GM19452 (cell line): ENCODE measurements around the gene TRPT1.

Experiments
- ATAC-seq: cut with Tn5 transposase; IDR thresholded peaks from one replicate; pipeline ENCODE4 v1.9.1; 2021; ENCODE audit not compliant: unreplicated experiment

Gene TRPT1

GRCh38 chr11:64230985-64231365 lies 5.0 kb upstream of the TRPT1 start:
- ATAC-seq = no peak

- peak; percentile 55 for ATAC-seq
These were observed 4.4 kb upstream of the TRPT1 start, which contains the start of gene DNAJC4 for GRCh38 chr11:64230171-64230984. Gene DNAJC4, plus strand, starts transcription at chr11:64230548. Its CDS starts 307 bp downstream, at chr11:64230855.

GRCh38 chr11:64229744-64230170 lies 3.8 kb upstream of the TRPT1 start:
- no peak for ATAC-seq

DNA sequence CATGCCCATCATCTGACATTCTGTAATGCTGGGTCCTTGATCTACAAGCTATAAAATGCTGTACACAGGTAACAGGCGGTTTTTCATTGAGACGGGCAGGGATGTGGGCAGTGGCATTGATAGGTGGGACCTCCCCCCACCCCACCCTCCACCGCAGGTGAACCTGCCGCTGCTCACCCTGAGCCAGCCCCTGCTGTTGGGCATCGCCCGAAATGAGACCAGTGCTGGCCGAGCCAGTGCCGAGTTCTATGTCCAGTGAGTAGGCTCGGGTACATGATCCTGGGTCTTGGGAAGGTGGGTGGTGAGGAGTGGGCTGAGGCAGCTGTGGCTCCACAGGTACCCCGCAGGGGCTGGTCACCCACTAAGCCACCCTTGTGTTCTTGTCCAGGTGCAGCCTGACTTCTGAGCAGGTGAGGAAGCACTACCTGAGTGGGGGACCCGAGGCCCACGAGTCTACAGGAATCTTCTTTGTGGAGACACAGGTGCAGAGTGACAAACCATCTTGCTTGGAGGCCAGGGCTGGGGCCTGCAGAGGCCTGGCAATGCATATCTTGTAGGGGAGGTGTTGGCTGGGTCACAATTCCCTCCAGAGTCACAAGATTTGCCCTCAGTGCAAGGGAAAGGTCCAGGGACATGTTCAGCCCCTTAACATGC lies 3.2 kb upstream of the TRPT1 start:
- no peak for ATAC-seq

- no peak for ATAC-seq
These were observed 1.5 kb upstream of the TRPT1 start for GRCh38 chr11:64227405-64227956.

- ATAC-seq = no peak
These were observed 593 bp upstream of the TRPT1 start for GRCh38 chr11:64226507-64227051.

GRCh38 chr11:64224891-64225607 lies 937 bp downstream of the TRPT1 start:
- ATAC-seq = no peak

GRCh38 chr11:64224151-64224890 lies 1.7 kb downstream of the TRPT1 start:
- no peak for ATAC-seq

- ATAC-seq = no peak
These were observed 2.9 kb downstream of the TRPT1 start for GRCh38 chr11:64223001-64223651.

DNA sequence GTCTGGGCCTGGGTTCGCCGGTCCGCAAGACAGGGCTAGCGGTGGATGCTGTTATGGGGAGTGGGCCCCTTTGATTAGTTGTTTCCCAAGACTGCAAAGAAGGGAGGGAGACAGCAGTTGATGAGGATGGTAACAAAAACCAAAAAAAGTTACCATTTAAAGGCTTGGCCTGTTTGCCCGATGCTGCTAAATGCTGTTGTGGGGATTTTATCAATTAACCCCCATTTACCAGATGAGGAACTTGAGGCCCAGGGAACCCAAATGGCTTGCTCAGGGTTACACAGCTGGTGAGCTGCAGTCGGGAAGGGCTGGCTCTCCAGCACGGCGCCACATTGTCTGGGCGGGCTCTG lies 3.4 kb downstream of the TRPT1 start:
- ATAC-seq = no peak

DNA sequence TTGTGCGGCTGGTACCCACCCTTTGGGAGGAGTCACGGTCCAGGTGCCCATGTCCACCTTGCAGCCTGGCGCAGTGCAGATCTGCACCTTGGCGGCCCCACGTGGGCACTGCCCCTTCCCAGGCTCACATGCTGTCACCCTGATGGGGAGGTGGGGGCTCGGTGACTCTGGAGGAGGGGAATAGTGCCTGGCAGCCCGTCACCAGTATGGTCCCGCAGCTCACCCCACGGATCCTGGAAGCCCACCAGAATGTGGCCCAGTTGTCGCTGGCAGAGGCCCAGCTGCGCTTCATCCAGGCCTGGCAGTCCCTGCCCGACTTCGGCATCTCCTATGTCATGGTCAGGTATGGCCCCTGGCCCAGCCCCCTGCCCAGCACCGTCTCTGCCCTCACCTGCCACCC lies 5.2 kb downstream of the TRPT1 start:
- no peak for ATAC-seq

- no peak for ATAC-seq
These were observed 5.7 kb downstream of the TRPT1 start for GRCh38 chr11:64220271-64220670.

DNA sequence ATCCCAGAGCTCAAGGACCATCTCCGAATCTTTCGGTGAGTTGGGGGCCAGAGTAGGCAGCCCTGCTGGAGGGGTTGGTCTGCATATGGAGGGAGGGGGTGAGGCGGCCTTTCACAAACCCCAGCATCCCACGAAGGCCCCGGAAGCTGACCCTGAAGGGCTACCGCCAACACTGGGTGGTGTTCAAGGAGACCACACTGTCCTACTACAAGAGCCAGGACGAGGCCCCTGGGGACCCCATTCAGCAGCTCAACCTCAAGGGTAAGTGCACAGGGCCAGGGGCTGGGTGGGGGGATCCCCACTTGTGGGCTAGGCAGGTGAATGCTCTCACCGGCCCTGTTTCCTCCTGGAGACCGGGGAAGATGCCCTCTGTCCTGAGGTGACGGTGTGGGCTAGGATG lies 6.2 kb downstream of the TRPT1 start:
- ATAC-seq = no peak

- ATAC-seq = no peak
These were observed 6.7 kb downstream of the TRPT1 start for GRCh38 chr11:64219354-64219684.

DNA sequence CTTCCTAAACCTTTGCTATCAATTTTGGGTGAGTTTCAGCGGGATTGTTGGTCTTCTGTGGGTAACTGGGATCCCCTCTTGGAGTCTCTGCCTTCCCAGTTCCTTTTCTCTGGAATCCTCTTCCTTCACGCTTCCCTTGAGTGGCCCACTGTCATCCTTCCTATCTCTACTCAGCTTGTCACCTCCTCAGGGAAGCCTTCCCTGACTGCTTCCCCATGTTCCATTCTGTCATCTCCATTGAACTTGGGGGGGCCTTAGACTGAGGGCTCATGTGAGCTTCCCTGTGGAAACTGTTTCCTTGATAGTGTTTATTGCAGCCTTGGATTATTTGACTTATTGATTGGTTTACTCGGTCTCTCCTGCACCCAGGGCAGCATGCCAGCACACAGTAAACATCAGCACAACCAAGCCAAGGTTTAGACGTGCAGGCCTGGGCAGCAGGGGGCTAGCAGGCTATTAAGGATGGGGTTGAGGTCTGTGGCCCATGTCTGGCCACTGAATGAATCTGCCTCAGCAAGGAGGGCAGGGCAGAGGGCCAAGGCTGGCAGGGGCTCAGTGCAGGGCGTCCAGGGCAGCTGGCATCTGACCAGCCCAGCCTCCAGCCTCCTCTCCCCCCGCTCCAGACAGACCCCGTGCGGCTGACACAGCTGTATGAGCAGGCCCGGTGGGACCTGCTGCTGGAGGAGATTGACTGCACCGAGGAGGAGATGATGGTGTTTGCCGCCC lies 7.2 kb downstream of the TRPT1 start:
- ATAC-seq = no peak

GRCh38 chr11:64216879-64217278 lies 9.1 kb downstream of the TRPT1 start:
- no peak for ATAC-seq

DNA sequence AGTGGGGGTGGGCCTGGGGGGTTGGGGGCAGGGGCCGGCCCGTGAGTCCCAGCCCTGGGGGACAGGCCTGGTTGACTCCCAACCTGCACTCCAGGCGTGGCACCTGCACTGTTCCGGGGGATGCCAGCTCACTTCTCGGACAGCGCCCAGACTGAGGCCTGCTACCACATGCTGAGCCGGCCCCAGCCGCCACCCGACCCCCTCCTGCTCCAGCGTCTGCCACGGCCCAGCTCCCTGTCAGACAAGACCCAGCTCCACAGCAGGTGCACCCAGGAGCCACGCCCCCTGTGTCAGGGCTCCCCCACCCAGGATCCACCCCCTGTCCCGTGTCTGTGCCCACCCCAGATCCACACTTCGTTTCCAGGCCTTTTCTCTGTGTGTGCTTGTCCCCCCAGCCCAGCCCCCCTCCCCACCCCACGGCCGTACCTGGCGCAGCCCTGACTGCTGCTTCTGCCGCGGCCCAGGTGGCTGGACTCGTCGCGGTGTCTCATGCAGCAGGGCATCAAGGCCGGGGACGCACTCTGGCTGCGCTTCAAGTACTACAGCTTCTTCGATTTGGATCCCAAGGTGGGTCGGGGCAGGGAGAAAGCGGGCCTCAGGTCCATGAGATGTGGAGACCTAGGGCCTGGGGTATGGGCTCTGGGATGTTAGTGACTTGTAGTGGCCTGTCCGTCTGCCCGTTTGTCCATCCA lies 14.7 kb downstream of the TRPT1 start:
- ATAC-seq = no peak

DNA sequence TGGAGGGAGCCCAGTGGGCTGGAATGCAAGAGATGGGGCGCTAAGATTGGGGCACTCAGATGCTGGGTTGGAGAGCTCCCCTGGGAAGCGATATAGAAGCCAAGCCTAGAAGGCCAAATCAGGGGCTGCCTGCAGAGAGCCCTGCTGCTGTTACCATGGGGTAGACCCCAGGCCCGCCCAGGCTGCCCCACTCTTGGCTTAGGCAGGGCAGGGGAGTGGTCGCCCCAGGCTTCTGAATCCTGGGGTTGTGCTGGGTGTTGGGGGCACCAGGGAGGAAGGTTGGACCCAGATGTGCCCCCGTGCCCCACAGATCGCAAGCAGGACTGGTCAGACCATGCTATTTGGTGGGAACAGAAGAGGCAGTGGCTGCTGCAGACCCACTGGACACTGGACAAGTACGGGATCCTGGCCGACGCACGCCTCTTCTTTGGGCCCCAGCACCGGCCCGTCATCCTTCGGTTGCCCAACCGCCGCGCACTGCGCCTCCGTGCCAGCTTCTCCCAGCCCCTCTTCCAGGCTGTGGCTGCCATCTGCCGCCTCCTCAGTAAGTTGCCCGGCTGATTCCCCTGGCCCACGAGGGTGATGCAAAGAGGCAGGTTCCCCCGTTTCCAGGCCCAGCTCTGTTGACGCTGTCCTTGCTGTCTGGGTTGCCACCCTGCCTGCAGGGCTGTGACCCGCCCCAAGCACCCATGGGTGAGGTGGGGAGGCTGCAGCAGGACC lies 15.5 kb downstream of the TRPT1 start:
- no peak for ATAC-seq

GRCh38 chr11:64209563-64209843 lies 16.5 kb downstream of the TRPT1 start:
- no peak for ATAC-seq
